ENCODE measurements around the gene GNS. TPM values are rescaled to one million over a fixed set of nuclear protein-coding genes. Genes with fewer than 3 reads are reported as not detected.
A peak's percentile ranks its signal among the peaks of the same experiment; 100 is the strongest.

The GNS gene
- polyA plus RNA-seq, 1 donor from 2014 or later: 24.2 TPM

- no peaks in the 10 kb centered on the region for H3K27me3 Mint-ChIP-seq
- peaks cover 1% of the 10 kb centered on the region for H3K36me3 Mint-ChIP-seq
- H3K9me3 Mint-ChIP-seq: no peaks in the 10 kb centered on the region
- peak overlapping the region; percentile 2 to 90 (median 57) for H3K4me3 Mint-ChIP-seq
- peaks cover 62 to 77% (median 76%) of the 10 kb centered on the region in 3 donors for H3K4me1 Mint-ChIP-seq
- H3K27ac Mint-ChIP-seq: peak overlapping the region; percentile 59 to 99 (median 74)
Measured at GRCh38 chr12:64673490-64674169, 85.6 kb downstream of the GNS start.

DNA sequence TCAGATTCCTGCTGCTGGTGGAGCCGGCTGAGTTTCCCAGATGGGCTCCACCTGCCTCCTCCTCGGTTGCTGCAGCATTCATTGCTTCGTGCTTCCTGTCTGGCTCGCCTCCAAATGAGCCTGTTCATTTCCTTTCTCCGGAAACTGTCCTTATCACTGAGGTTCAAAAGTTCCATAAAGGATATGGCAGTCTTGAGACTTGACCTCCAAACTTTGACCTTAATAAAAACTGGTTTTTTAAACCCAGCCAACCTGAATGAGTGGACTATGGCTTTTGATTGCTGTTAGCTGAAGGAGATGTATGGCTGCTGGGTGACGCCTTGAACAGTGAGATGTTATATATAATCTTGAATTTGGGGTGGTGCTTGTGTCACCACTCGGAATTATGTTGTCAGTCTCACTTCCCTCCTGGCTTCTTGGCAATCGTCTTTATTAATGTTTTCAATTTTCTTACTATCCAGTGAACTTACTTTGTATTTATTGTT is 86.2 kb downstream of the GNS start:
- H3K4me3 Mint-ChIP-seq: peak overlapping the region in 3 of 4 donors; percentile 41 to 90 (median 73)
- no peaks in the 10 kb centered on the region for H3K9me3 Mint-ChIP-seq
- peak overlapping the region; percentile 59 to 99 (median 74) for H3K27ac Mint-ChIP-seq
- peaks cover 61 to 76% (median 75%) of the 10 kb centered on the region in 3 donors for H3K4me1 Mint-ChIP-seq
- no peaks in the 10 kb centered on the region for H3K27me3 Mint-ChIP-seq
- H3K36me3 Mint-ChIP-seq: peaks cover 3% of the 10 kb centered on the region

- Mint-ChIP-seq H3K27ac (peak overlapping the region; percentile 78 to 96 (median 95)), H3K27me3 (no peaks in the 10 kb centered on the region), H3K4me1 (peaks cover 56 to 77% (median 76%) of the 10 kb centered on the region in 3 donors), H3K36me3 (peaks cover 3% of the 10 kb centered on the region), H3K4me3 (peak overlapping the region in 3 of 4 donors; percentile 71 to 90 (median 86)), H3K9me3 (no peaks in the 10 kb centered on the region)
Measured at GRCh38 chr12:64671681-64672080, 87.5 kb downstream of the GNS start.

DNA sequence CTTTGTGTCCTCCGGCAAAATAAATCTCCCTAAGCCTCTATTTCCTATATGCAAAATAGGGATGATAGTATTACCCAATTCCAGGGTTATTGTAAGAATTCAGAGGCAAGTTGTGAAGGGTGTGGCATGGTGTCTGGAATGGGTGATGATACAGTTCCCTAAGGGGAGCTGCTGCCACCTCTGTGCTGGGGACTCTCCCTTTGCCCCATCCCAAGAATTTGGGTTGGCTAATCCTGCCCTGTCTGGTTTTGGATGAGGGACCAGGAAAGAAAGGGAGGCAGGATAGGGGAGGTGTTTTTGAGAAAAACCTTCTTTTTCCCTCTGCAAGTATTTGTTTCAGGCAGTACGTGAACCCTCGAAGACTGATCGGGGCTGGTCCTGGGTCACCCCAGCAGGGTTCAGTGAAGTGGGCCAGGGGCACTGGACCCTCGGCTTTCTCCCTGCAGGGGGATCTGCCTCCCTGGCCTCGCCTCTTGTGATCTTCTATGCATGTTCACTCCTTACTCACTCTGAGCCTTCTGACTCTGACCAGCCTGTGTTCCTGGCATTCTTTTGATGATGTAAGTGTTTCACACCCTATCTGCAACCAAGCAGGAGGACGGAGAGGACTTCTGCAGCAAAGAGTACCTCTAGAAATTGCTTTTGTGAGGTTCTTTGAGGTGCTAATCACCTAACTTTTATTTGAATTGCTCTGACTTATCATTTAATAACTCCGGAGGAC is 88.1 kb downstream of the GNS start:
- peak overlapping the region; percentile 71 to 96 (median 88) for H3K4me3 Mint-ChIP-seq
- H3K4me1 Mint-ChIP-seq: peaks cover 61 to 83% (median 82%) of the 10 kb centered on the region in 3 donors
- H3K27me3 Mint-ChIP-seq: no peaks in the 10 kb centered on the region
- peaks cover 3% of the 10 kb centered on the region for H3K36me3 Mint-ChIP-seq
- peak overlapping the region; percentile 78 to 96 (median 95) for H3K27ac Mint-ChIP-seq
- no peaks in the 10 kb centered on the region for H3K9me3 Mint-ChIP-seq

DNA sequence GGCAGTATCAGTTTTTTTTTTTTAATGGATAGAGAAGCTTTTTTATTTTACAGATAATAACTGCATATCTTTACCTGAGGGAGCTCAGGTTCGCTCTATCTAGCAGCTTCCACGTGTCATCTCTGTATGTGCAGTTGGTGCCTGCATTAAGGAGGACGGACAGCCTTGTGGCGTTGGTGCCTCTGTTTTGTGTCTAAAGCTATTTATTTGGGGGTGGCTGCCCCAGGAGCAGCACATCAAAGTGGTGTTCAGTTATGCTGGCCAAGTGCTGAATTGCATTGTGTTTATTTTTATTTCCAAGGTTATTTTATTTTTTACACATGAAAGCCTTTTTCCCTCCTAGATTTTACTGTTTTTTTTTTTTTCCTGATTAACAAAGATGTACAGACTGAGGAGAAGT is 89.2 kb downstream of the GNS start:
- H3K36me3 Mint-ChIP-seq: peaks cover 3% of the 10 kb centered on the region
- H3K27me3 Mint-ChIP-seq: no peaks in the 10 kb centered on the region
- peak overlapping the region; percentile 71 to 96 (median 91) for H3K4me3 Mint-ChIP-seq
- peaks cover 66 to 87% (median 86%) of the 10 kb centered on the region in 3 donors for H3K4me1 Mint-ChIP-seq
- peak overlapping the region; percentile 78 to 96 (median 95) for H3K27ac Mint-ChIP-seq
- H3K9me3 Mint-ChIP-seq: no peaks in the 10 kb centered on the region

GRCh38 chr12:64669270-64669842 is 89.8 kb downstream of the GNS start:
- H3K27ac Mint-ChIP-seq: peak overlapping the region; percentile 78 to 96 (median 95)
- no peaks in the 10 kb centered on the region for H3K27me3 Mint-ChIP-seq
- peak overlapping the region; percentile 71 to 96 (median 91) for H3K4me3 Mint-ChIP-seq
- peaks cover 3% of the 10 kb centered on the region for H3K36me3 Mint-ChIP-seq
- no peaks in the 10 kb centered on the region for H3K9me3 Mint-ChIP-seq
- peaks cover 65 to 89% (median 85%) of the 10 kb centered on the region in 3 donors for H3K4me1 Mint-ChIP-seq

DNA sequence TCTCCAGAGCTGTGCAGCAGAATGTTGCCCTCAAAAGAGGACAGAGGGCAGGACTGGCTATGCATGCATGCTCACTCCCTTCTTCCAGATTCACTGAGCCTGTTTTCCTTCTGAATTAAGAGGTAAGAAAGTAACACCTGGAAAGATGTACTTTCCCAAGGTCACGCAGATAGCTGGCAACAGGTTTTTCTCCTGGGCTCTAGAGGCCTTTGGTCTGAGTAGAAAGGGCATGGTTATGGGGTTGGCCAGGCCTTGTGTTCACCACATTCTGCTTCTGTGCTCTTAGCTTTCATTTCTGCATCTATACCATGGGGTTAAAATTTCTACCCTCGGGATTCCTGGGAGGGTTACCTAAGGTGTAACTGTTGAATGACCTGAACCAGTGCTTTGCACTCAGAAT is 91.4 kb downstream of the GNS start:
- no peaks in the 10 kb centered on the region for H3K27me3 Mint-ChIP-seq
- H3K4me3 Mint-ChIP-seq: peak overlapping the region in 3 of 4 donors; percentile 45 to 96 (median 76)
- H3K36me3 Mint-ChIP-seq: peaks cover 5% of the 10 kb centered on the region
- peak overlapping the region; percentile 78 to 95 (median 95) for H3K27ac Mint-ChIP-seq
- no peaks in the 10 kb centered on the region for H3K9me3 Mint-ChIP-seq
- H3K4me1 Mint-ChIP-seq: peaks cover 55 to 77% (median 76%) of the 10 kb centered on the region in 3 donors

DNA sequence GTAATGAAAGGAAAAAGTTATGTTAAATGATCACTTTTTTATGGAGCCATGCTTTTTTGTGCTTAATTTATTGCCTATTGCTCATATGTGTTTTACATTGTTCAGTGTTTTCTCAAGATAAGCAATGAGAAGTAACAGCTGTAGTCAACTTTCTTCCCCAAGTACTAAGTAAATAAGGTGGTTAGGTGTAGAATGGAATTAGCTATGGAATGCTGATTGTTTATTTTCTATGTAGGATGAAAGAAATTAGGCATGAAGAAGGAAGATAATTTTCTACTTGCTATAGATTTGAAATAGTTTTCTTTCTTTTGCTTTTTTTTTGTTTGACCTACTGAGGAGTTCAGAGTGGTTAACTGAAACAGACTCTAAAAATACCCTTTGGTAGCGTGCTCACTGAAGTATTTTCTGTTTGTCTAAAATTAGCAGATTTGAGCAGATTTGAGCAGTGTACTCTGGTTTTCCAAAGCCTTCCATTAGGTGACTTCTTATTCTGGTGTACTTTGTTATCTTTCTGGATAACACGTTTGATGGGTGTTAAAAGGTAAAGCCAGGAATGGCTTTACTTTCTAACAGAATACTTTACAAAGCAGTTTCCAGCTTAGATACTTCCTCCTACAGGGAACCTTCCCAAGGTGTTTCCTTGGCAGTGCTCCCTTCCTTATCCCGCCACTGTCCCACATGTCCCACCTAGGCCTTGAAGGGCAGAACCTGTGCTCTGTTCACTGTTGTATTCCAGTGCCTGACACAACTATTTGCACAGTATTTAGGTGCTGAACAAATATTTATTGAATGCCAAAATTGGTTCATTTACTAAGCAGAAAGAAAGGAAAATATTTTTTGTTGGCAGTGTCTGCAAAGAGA is 92.9 kb downstream of the GNS start:
- H3K9me3 Mint-ChIP-seq: no peaks in the 10 kb centered on the region
- H3K27ac Mint-ChIP-seq: peak overlapping the region; percentile 78 to 95 (median 95)
- peaks cover 52 to 77% (median 74%) of the 10 kb centered on the region in 3 donors for H3K4me1 Mint-ChIP-seq
- no peaks in the 10 kb centered on the region for H3K27me3 Mint-ChIP-seq
- peaks cover 4% of the 10 kb centered on the region for H3K36me3 Mint-ChIP-seq
- peak overlapping the region; percentile 33 to 96 (median 68) for H3K4me3 Mint-ChIP-seq

- Mint-ChIP-seq H3K27me3 (no peaks in the 10 kb centered on the region), H3K4me1 (peaks cover 55 to 75% (median 71%) of the 10 kb centered on the region in 3 donors), H3K36me3 (peaks cover 4% of the 10 kb centered on the region), H3K4me3 (peak overlapping the region; percentile 33 to 96 (median 68)), H3K9me3 (no peaks in the 10 kb centered on the region), H3K27ac (peak overlapping the region; percentile 78 to 95 (median 95))
Measured at GRCh38 chr12:64665514-64665913, 93.7 kb downstream of the GNS start.

Other genes with a start within 250 kb of the GNS start
- 3.4 TPM for gene RASSF3, start 148.9 kb downstream of the GNS start, polyA plus RNA-seq
- gene TBC1D30, start 65.2 kb upstream of the GNS start, polyA plus RNA-seq: not detected

Measured in IgD-negative memory B cell (primary cell).